ENCODE data around the gene ATAT1.

GRCh38 chr6:30656513-30656912, 29.8 kb downstream of the ATAT1 start:
- TF ChIP-seq CTCF (IDR thresholded peaks at IDR 0.05) (no peak), POLR2A (IDR thresholded peaks at IDR 0.05) (no peak), POLR2AphosphoS5 (IDR thresholded peaks at IDR 0.05) (no peak)
